NCI-H345 (cell line): ENCODE data around the gene B4GALNT3.

Experiments used
- DNase-seq: peaks from one replicate; lab custom pipeline; 2025; lab: John Stamatoyannopoulos, UW

Gene B4GALNT3

DNA sequence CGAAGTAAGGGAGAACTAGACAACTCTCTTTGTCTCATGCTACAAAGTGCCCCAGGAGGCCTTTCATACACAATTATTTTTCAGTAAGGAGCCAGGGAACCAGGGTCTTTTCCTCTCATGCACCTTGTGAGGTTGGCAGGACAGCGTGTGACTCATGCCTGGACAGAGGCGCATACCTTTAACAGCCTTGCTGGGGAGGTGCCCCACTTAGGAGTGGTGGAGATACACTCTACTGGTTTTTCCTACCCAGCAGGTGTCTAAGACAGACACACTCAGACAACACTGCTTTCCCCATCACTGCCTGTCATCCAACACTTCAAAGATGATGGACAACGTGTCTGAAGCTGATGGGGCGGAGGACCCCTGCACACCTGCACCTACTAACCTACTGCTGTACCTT, 49.1 kb downstream of the B4GALNT3 start:
- peak; percentile 42 for DNase-seq

GRCh38 chr12:509500-509899, 49.8 kb downstream of the B4GALNT3 start:
- peak; percentile 26 for DNase-seq

GRCh38 chr12:510071-510825, 50.5 kb downstream of the B4GALNT3 start:
- DNase-seq, result peak; percentile 59

DNA sequence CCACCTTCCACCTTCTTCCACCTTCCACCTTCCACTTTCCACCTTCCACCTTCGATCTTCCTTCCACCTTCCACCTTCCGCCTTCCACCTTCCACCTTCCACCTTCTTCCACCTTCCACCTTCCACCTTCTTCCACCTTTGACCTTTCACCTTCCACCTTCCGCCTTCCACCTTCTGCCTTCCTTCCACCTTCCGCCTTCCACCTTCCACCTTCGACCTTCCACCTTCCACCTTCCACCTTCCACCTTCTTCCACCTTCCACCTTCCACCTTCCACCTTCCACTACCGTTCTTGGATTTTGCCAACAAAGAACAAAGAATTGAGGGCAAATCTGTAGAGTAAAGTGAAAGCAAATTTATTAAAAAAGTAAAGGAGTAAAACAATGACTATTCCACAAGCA, 53.2 kb downstream of the B4GALNT3 start:
- no peak for DNase-seq

GRCh38 chr12:513446-513845, 53.7 kb downstream of the B4GALNT3 start:
- DNase-seq, result no peak

GRCh38 chr12:517538-517937, 57.8 kb downstream of the B4GALNT3 start:
- DNase-seq, result no peak

DNA sequence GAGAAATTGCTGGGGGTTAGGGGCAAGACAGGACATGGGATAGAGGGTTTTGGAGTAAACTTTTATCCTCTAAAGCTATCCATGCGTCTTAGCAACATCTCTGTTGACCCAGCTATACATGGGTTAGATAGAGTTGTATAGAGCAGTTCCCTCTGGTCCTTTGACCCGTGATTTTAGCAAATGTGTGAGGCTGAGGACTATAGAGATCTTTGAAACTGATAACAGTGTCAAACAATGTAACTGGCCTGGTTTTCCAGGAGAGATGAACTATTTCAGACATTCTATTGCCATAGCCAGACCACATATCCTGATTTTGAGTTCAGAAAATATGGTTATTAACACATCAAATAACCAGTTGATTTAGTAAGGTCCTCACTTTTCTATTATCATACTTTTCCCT, 60.4 kb downstream of the B4GALNT3 start:
- DNase-seq, result no peak

DNA sequence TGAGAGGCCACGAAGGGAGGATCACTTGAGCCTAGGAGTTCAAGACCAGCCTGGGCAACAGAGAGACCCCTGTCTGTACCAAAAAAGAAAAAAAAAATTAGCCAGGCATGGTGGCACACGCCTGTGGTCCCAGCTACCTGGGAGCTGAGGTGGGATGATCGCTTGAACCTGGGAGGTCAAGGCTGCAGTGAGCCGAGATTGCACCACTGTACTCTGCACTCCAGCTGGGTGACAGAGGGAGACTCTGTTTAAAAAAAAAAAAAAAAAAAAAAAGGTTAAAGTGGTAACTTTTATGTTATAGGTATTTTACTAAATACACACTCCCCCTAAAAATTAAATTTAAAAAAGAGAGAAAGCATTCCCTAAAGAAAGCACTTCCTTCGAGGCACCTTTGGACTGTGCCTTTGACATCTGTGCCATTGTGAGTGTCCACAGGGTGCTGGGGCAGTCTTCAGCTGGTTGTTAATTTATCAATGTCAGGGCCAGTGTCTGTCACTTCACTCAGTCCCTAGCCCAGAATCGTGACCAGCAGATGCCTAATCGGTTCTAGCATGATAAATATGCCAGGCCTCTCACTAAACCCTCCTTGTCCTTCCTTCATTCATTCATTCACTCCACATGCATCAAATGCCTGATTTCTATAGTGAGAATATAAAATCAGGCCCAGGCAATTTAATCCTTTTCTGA, 63.1 kb downstream of the B4GALNT3 start:
- no peak for DNase-seq

DNA sequence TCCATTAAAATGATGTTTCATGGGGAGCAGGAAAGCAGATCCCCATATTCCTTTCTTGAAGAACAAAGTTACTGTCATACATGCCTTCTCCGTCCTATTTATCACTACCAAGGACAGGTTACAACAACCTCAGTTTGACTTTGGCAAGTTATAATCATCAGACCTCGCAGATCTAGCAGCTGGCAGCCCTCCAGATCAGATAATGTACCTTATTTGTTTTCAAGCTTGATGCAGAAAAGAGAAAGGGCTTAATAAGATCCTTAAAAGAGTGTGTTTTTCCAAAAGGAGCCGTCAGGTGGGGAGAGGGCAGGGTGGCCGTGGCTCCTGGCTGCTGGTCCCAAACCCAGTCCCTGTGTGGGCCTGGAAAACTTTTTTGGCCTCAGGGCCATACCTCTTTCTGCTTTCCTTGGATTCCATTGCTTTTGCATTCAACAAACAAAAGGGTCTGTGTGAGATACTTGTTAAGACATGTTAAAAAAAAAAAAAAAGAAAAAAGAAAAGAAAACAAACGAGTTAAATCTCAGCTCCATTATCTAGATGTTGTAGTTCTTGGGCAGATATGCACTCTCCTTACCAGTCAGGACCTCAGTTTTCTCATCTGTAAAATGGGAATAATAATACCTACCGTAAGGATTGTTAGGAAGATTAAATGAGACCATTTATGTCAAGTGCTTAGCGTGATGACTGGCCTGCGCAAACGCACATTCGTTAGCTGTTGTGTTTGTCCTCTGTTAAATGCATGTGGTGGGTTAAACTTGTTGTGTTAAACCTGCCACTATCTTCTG, 64.6 kb downstream of the B4GALNT3 start:
- no peak for DNase-seq

DNA sequence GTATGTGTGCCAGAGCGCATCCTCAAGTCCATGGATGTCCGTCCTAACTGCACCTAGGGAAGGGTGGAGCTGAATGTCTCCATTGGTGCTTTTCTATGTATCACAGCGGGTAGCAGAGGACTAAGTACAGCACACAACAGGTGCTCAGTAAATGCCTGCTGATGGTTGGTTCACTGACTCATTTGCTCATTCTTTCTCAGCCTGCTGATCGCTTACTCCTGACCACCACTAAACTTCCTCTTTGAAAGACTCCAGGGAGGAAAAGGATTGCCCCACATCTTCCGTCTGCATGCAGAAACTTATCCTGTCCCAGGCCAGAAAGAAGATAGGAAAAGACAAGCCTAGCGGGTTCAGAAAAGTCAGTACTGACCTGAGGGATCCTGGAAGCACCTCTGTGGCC, 66.3 kb downstream of the B4GALNT3 start:
- DNase-seq, result no peak

GRCh38 chr12:527241-527640, 67.5 kb downstream of the B4GALNT3 start:
- no peak for DNase-seq

- no peak for DNase-seq
Measured at GRCh38 chr12:527729-528128, 68.0 kb downstream of the B4GALNT3 start.

- DNase-seq, result no peak
Measured at GRCh38 chr12:530308-530707, 70.6 kb downstream of the B4GALNT3 start.

GRCh38 chr12:530821-531220, 71.1 kb downstream of the B4GALNT3 start:
- DNase-seq, result no peak

- no peak for DNase-seq
Measured at GRCh38 chr12:531951-532585, 72.3 kb downstream of the B4GALNT3 start.

DNA sequence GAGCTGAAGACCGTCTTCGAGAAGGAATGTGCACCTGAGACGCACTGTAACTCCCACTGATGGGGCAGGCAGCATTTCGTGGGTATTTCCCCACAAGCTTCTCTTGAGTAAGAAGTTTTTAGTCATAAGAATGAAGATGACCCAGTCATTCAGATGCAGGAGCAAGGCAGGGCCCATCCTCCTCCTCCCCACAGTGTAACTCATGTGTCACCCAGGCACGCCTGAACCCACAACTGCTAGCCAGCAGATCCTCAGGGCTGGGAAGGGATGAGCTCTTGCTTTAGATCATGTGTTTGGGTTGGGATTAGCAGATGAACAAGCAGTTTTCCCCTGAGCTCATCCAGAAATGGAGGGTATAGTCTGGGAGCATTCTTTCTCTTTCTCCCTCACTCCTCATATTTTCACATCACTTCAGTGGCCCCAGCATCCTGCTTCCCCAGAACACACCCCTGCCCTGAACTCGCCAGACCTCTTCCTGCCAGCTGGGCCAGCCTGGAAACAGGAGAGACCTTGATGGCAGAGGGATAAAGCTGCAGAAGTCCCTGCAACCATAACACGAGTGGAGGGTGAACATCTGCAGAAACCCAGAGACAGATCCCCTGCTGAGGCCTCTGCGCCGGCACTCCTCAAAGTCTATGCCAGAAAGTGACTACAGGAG, 73.3 kb downstream of the B4GALNT3 start:
- no peak for DNase-seq

- no peak for DNase-seq
Measured at GRCh38 chr12:533718-534117, 74.0 kb downstream of the B4GALNT3 start.

DNA sequence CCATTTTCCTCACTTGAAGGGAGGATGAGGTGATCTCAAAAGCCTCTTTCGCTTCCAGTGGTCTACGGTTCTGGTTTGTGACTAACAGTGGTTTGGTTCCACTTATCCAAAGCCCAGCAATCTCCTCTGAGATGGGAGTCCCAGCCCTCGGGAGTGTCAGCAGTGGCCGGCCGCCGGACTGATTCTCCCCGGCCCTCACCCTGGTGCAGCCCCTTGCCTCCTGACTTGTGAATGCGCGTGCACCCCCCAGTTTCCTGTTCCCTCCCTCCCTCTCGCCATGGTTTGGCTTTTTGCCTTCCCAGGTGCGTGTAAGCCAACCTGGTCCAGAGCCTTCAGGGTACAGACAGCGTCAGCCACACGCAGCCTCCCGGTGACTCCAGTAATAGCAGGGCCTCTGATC, 74.5 kb downstream of the B4GALNT3 start:
- DNase-seq, result no peak

DNA sequence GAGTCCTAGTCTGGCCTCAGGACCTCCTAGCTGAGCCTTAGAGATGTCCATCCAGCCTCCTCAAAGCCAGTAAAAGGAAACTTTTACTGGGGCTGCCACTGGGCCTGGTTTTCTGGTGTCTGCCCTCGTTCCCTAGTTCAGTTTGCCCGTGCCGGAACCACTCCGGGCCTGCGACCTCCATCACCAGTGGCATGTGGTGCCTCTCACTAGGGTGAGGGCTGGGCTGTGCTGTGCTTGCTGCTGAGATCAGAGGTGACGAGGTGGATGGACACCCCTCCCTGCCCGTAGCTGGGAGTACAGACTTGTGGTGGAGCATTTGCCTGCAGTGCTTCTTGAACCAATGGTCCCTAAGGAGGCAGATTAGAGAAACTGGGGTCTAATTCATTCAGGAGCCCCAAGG, 75.7 kb downstream of the B4GALNT3 start:
- DNase-seq, result no peak

- DNase-seq, result no peak
Measured at GRCh38 chr12:536751-537245, 77.1 kb downstream of the B4GALNT3 start.

DNA sequence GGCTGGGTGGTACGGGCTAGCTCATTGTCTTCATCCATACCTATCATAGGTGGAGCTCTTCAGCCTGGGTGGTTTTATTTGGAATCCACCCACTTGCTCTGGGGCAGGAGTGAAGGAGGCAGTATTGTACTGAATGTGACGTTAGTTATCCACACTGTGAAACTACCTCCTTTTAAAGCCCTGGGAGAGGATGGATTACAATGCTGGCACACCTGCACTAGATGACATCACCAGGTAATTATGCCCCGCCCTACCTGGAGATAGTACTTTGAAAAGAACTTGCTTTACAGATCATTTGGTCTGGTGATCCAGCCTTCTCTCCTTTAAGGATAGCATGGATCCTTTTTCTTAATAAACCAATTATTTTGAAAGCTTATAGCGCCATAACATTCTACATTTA, 78.0 kb downstream of the B4GALNT3 start:
- peak; percentile 61 for DNase-seq
